Ovary (tissue), 9 donors: ENCODE results near the gene PRICKLE2. TPM values are rescaled to one million over a fixed set of nuclear protein-coding genes. Genes with fewer than 3 reads are reported as not detected.

Experiments
- DNase-seq, 5 donors: peaks; one replicate each; pipeline ENCODE4 v3.0.0-alpha.2; 2019 to 2020
- H3K27ac ChIP-seq, 2 donors: fragments of 200-600 bp; one replicate each; pipeline versions ENCODE4 v1.5.1 to v1.8.0; 2019 to 2022
- H3K27me3 ChIP-seq: fragments of 200-600 bp; one replicate; pipeline ENCODE4 v1.8.0; 2022
- H3K36me3 ChIP-seq: fragments of 200-600 bp; sonication (generic); one replicate; pipeline ENCODE4 v1.5.1; 2019
- H3K4me1 ChIP-seq: one replicate; pipeline ENCODE4 v1.8.1; 2013; ENCODE audit warnings: mild to moderate bottlenecking, moderate library complexity; ENCODE audit not compliant: insufficient read depth
- H3K4me3 ChIP-seq: fragments of 200-600 bp; sonication (generic); one replicate; pipeline ENCODE4 v1.5.1; 2017
- H3K9me3 ChIP-seq, 2 donors: fragments of 200-600 bp in 1 of 2; sonication (generic) in 1 of 2; one replicate each; pipeline versions ENCODE4 v1.5.1 to v1.8.1; 2013 to 2019; ENCODE audit warnings: mild to moderate bottlenecking in 1 of 2, moderate library complexity in 1 of 2
- CTCF ChIP-seq, 3 donors: fragments of 450-650 bp in 2 of 3; fragments of 200-600 bp in 1 of 3; IDR thresholded peaks; one replicate each; pipeline versions ENCODE4 v1.5.1 to v1.8.0; 2016 to 2022; ENCODE audit warnings: antibody characterized with exemption in 3 of 3, mild to moderate bottlenecking in 1 of 3
- EP300 ChIP-seq: sonication (generic); formaldehyde crosslinking; IDR thresholded peaks from one replicate; pipeline ENCODE4 v1.6.1; 2017; ENCODE audit warnings: antibody characterized with exemption
- POLR2A ChIP-seq: fragments of 450-650 bp; IDR thresholded peaks from one replicate; pipeline ENCODE4 v1.6.1; 2017; ENCODE audit warnings: antibody characterized with exemption, mild to moderate bottlenecking, moderate library complexity
- WGBS, 3 donors: extraction: QIAGEN DNeasy Blood & Tissue Kit in 1 of 3; methylation state at CpG; one replicate each; pipeline versions ENCODE4 v1.1.5 to v1.1.7; 2013 to 2017; 5-methylcytosine and 5-hydroxymethylcytosine counted together
- intact Hi-C, 4 donors: fragments of 100-400 bp; cut with DNase I; formaldehyde crosslinking; loops; one replicate each; pipeline versions ENCODE4 v1.11.0 to v1.15.1; 2022 to 2023
- polyA plus RNA-seq, 2 donors: library from polyadenylated mRNA; stranded (reverse); fragments of 200-250 nt in 1 of 2; fragments of 350-450 nt in 1 of 2; fragmentation: Illumina TruSeq in 1 of 2; extraction: RNeasy Lipid Tissue Mini Kit (QIAGEN cat#74804) in 1 of 2; gene quantifications; one replicate each; pipeline ENCODE4 v1.2.3, GENCODE V29; 2013 to 2014
- total RNA-seq, 7 donors: library from RNA; depleted of rRNA in 2 of 7; stranded (reverse); fragments of >200 nt in 2 of 7; fragmentation: NEBNext Ultra II Directional in 3 of 7; extraction: Animal tissue kit (Norgen Biotek cat#: 25700) in 3 of 7; gene quantifications; one replicate each; pipeline versions ENCODE4 v1.1.0 to v1.2.4, GENCODE V29; 2016 to 2023
- donor health status: DM: no; HTN: no; CAD: no; lungs with moderate emphysema.
- donor health status: DM: no; HTN: no; CAD: no.
- donor health status: Bipolar disorder and iron deficiency.
- donor health status: DM: yes; HTN: yes; CAD: no.
- donor health status: DM: no; HTN: no; CAD: no.
- donor health status: DM: yes; HTN: yes; CAD: no.

Gene PRICKLE2
- total and polyA plus RNA-seq, 9 donors, result 6.3 to 34.8 (median 25.4) TPM

- no peaks in the 10 kb centered on the region for H3K36me3 ChIP-seq
- no peak overlapping the region for H3K4me3 ChIP-seq
- H3K27me3 ChIP-seq, result no peaks in the 10 kb centered on the region
- intact Hi-C loops, result no loop called here
- 95 to 98% (median 96%) methylated on average over 5 of the region's 5 CpGs for WGBS, 3 donors
- H3K9me3 ChIP-seq, result no peaks in the 10 kb centered on the region
- H3K4me1 ChIP-seq, result no peaks in the 10 kb centered on the region
- H3K27ac ChIP-seq, result no peak overlapping the region
- TF ChIP-seq CTCF (IDR thresholded peaks at IDR 0.05) (no peak), EP300 (no peak), POLR2A (no peak)
- DNase-seq, result no peak
Observed at GRCh38 chr3:64196236-64196929, 28.9 kb downstream of the PRICKLE2 start.

DNA sequence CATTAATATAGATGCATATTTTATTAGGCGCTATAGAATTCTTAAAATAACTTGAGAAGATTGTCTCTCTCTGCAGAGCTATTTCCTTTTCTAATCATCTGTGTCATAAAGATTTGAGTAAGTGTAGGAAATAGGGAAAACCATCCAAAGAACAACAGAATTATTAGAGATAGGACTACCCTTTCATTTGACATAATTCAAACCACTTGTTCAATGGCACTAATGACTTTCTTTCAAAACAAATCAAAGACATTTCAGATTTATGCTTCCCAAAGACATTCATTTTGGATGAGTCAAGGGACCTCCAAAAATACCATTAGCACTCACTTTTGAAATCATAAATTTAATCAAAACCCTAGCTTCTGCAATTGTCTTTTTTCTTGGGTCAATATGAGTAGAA is 29.5 kb downstream of the PRICKLE2 start:
- H3K4me3 ChIP-seq, result no peak overlapping the region
- DNase-seq, result no peak
- intact Hi-C loops, result no loop called here
- H3K4me1 ChIP-seq, result no peaks in the 10 kb centered on the region
- H3K27ac ChIP-seq, result no peak overlapping the region
- 93 to 97% (median 94%) methylated on average over 1 of the region's 1 CpG for WGBS, 3 donors
- no peaks in the 10 kb centered on the region for H3K9me3 ChIP-seq
- no peaks in the 10 kb centered on the region for H3K36me3 ChIP-seq
- no peak for TF ChIP-seq EP300
- TF ChIP-seq POLR2A, result no peak
- no peak for TF ChIP-seq CTCF (IDR thresholded peaks at IDR 0.05)
- H3K27me3 ChIP-seq, result no peaks in the 10 kb centered on the region

GRCh38 chr3:64191822-64192221 is 33.4 kb downstream of the PRICKLE2 start:
- Histone ChIP-seq H3K4me1 (peaks cover 15% of the 10 kb centered on the region), H3K27me3 (no peaks in the 10 kb centered on the region), H3K9me3 (no peaks in the 10 kb centered on the region), H3K27ac (no peak overlapping the region), H3K36me3 (no peaks in the 10 kb centered on the region), H3K4me3 (no peak overlapping the region)
- DNase-seq, result no peak
- TF ChIP-seq POLR2A (no peak), EP300 (no peak), CTCF (IDR thresholded peaks at IDR 0.05) (no peak)
- WGBS, 3 donors, result 87 to 94% (median 94%) methylated on average over 6 of the region's 6 CpGs
- intact Hi-C loops, result no loop called here

DNA sequence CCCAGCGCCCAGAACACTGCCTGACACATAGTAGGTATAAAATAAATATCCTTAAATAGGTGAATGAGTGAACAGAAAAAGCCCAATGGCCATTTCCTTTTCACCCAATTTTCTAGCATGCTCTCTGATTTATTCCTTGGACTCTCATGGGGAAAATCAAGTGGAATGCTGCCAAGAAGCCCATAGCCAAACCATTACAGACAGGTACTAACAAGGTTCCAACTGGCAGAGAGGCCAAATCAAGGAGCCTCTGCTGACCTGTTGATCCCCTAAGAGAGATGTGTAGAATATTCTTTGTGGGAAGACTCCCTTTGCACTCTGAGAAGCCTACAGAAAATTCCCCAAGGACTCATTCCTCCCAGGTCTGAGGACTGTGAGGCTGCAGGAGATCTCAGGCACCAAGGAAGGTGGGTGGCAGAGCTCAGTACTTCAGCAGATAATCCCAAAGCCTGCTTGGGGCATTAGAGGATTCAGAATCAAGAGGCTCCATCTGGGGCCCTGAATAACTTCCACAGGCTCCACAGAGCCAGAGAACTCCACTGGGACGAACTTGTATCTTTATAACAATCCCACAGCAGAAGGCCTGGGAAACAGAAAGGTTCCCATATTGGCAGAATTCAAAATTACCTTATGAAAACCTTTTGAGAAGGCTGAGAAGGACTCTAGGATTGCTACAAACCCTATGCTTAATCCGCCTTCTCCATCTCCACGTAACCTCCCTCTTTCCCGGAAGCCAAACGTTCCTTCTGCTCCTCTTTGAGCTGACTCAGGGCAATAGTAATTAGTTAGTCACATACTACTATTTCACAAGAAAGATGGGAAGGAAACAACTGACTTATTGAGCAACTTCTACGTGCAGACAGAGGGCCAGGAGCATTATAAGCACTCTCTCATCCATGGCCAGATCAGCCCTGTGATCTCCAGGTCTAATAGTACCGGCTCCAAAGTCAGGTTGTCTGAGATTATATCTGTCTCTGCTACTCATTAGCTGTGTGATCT is 34.5 kb downstream of the PRICKLE2 start:
- 81 to 86% (median 82%) methylated on average over 8 of the region's 8 CpGs for WGBS, 3 donors
- Histone ChIP-seq H3K9me3 (no peaks in the 10 kb centered on the region), H3K27me3 (no peaks in the 10 kb centered on the region), H3K4me1 (peaks cover 17% of the 10 kb centered on the region), H3K36me3 (no peaks in the 10 kb centered on the region), H3K27ac (no peak overlapping the region), H3K4me3 (no peak overlapping the region)
- no peak for TF ChIP-seq CTCF (IDR thresholded peaks at IDR 0.05)
- TF ChIP-seq EP300, result no peak
- no peak for TF ChIP-seq POLR2A
- DNase-seq, result no peak
- intact Hi-C loops, result no loop called here
